Natural killer cell (primary cell): ENCODE results near the gene MAN1C1. TPM values are rescaled to one million over a fixed set of nuclear protein-coding genes. Genes with fewer than 3 reads are reported as not detected.

ENCODE experiments used
- ATAC-seq, 3 donors: fragments of 150-1000 bp in 2 of 3; fragments of 200-7000 bp in 1 of 3; cut with Tn5 transposase; 1 replicate in 1 of 3; 2 replicates in 2 of 3; pipeline ENCODE4 v1.10.0; 2021; ENCODE audit warnings: mild to moderate bottlenecking in 2 of 3, moderate library complexity in 2 of 3
- DNase-seq, 2 donors: peaks; one replicate each; pipeline versions ENCODE4 v3.0.0 to v3.0.0-alpha.2; 2013 to 2021; ENCODE audit warnings: mixed read lengths in 1 of 2
- H3K27ac ChIP-seq: one replicate; pipeline ENCODE4 v1.5.1; 2013; ENCODE audit warnings: mild to moderate bottlenecking, low read length
- H3K27me3 ChIP-seq: one replicate; pipeline ENCODE4 v1.6.1; 2013; ENCODE audit warnings: low read length; ENCODE audit not compliant: control insufficient read depth, insufficient read depth
- H3K36me3 ChIP-seq: one replicate; pipeline ENCODE4 v1.6.1; 2013; ENCODE audit warnings: low read length; ENCODE audit not compliant: control insufficient read depth, insufficient read depth
- H3K4me1 ChIP-seq: one replicate; pipeline ENCODE4 v1.6.1; 2013; ENCODE audit warnings: low read length; ENCODE audit not compliant: control insufficient read depth, insufficient read depth
- H3K4me3 ChIP-seq: one replicate; pipeline ENCODE4 v1.5.1; 2013; ENCODE audit warnings: low read length
- H3K9me3 ChIP-seq: one replicate; pipeline ENCODE4 v1.6.1; 2013; ENCODE audit warnings: low read length; ENCODE audit not compliant: control insufficient read depth, insufficient read depth
- H3K27ac Mint-ChIP-seq, 2 donors: one replicate each; pipeline ENCODE4 v1.8.0; 2022; ENCODE audit warnings: mild to moderate bottlenecking in 2 of 2, mixed read lengths in 2 of 2, moderate library complexity in 1 of 2
- H3K27me3 Mint-ChIP-seq, 2 donors: one replicate each; pipeline ENCODE4 v1.8.0; 2022; ENCODE audit warnings: low read depth in 2 of 2, mixed read lengths in 2 of 2
- H3K36me3 Mint-ChIP-seq: one replicate; pipeline ENCODE4 v1.8.0; 2022; ENCODE audit warnings: mixed read lengths
- H3K4me1 Mint-ChIP-seq, 2 donors: one replicate each; pipeline ENCODE4 v1.8.0; 2022; ENCODE audit warnings: mixed read lengths in 2 of 2
- H3K4me3 Mint-ChIP-seq: one replicate; pipeline ENCODE4 v1.8.0; 2022; ENCODE audit warnings: mild to moderate bottlenecking, moderate library complexity, mixed read lengths
- H3K9me3 Mint-ChIP-seq, 2 donors: one replicate each; pipeline ENCODE4 v1.8.0; 2022; ENCODE audit warnings: mixed read lengths in 2 of 2
- WGBS: methylation state at CpG from one replicate; pipeline ENCODE4 v1.1.7; 2013; ENCODE audit warnings: missing lambda C conversion rate; ENCODE audit not compliant: insufficient coverage; 5-methylcytosine and 5-hydroxymethylcytosine counted together
- intact Hi-C: fragments of 100-400 bp; cut with micrococcal nuclease; formaldehyde crosslinking; loops from one replicate; pipeline ENCODE4 v1.14.2; 2022
- total RNA-seq, 4 donors: library from RNA; stranded (reverse); fragments of 120-200 nt in 1 of 4; gene quantifications; one replicate each; pipeline versions ENCODE4 v1.2.3 to v1.2.4, GENCODE V29; 2013 to 2022
- TF ChIP-seq, protein P1 (sequence below): fragments of 200-600 bp; IDR thresholded peaks from one replicate; pipeline ENCODE4 v1.8.0; 2022; ENCODE audit warnings: antibody characterized with exemption

The MAN1C1 gene
- total RNA-seq, 3 donors from 2014 or later (not counting 1 experiment from before 2014, with no cell fraction given) = 3.6 to 7.5 (median 7.1) TPM

DNA sequence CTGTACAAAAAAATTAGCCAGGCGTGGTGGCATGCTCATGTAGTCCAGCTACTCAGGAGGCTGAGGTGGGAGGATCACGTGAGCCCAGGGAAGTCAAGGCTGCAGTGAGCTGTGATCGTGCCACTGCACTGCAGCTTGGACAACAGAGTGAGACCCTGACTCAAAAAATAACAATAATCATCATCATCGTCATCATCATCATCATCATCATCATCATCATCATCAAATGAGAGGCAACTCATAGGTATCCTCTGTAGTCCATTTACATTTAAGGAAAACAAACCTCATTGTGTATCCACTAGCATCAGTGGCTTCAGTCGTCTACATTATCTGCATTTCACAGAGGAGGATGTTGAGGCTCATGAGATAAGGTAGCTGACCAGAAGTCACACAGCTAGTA, 114.6 kb downstream of the MAN1C1 start:
- Mint-ChIP-seq H3K27me3 (peaks cover 49 to 64% of the 10 kb centered on the region in 2 donors), H3K4me1 (peaks cover 7 to 10% of the 10 kb centered on the region in 2 donors), H3K36me3 (no peaks in the 10 kb centered on the region), H3K27ac (peak overlapping the region; percentile 31 to 41), H3K4me3 (no peak overlapping the region), H3K9me3 (no peaks in the 10 kb centered on the region)
- peaks cover 40% of the 10 kb centered on the region for H3K27me3 ChIP-seq
- TF ChIP-seq, protein P1, sequence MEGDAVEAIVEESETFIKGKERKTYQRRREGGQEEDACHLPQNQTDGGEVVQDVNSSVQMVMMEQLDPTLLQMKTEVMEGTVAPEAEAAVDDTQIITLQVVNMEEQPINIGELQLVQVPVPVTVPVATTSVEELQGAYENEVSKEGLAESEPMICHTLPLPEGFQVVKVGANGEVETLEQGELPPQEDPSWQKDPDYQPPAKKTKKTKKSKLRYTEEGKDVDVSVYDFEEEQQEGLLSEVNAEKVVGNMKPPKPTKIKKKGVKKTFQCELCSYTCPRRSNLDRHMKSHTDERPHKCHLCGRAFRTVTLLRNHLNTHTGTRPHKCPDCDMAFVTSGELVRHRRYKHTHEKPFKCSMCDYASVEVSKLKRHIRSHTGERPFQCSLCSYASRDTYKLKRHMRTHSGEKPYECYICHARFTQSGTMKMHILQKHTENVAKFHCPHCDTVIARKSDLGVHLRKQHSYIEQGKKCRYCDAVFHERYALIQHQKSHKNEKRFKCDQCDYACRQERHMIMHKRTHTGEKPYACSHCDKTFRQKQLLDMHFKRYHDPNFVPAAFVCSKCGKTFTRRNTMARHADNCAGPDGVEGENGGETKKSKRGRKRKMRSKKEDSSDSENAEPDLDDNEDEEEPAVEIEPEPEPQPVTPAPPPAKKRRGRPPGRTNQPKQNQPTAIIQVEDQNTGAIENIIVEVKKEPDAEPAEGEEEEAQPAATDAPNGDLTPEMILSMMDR = no peak
- no peak overlapping the region for H3K4me3 ChIP-seq
- peaks cover 14% of the 10 kb centered on the region for H3K4me1 ChIP-seq
- no peaks in the 10 kb centered on the region for H3K36me3 ChIP-seq
- 90% methylated on average over 5 of the region's 5 CpGs for WGBS
- no peaks in the 10 kb centered on the region for H3K9me3 ChIP-seq
- intact Hi-C loops = no loop called here
- H3K27ac ChIP-seq = no peak overlapping the region
- ATAC-seq = no peak
- DNase-seq = no peak

DNA sequence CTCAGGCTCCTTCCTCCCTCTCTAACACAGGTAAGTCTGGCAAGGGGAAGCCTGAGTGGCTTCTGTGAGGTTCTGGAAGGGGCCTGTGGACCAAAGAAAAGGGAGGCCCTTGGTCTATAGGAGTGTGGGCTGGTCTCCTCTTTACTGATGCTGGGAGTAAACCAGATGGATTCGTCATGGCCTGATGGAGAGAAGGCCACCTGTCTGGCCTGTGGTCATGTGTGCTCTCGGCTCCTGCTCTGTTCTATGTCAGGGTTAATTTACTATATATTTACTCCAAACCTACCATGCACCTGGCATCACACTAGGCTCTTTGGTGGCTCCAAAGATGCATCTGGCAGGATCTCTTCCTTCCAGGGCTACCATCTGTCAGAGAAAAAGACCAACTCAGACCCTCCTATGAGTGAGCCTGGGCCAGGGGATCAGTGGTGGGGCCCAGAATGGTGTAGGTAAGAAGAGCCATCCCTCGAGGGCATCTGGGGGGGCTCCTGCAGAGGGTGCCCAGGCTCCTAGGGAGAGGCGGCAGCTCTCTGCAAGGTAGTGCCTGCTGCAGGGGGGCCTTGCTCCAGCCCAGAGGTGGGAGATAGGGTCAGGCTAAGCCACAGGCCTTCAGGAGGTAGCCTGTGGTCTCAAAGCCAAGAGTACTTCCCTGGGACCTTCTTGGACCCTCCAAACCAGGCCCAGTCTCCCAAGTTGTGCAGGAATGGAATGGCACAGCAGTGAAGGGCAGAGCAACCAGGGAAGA, 115.2 kb downstream of the MAN1C1 start:
- Mint-ChIP-seq H3K27me3 (peaks cover 48 to 62% of the 10 kb centered on the region in 2 donors), H3K4me1 (peaks cover 7 to 10% of the 10 kb centered on the region in 2 donors), H3K4me3 (no peak overlapping the region), H3K27ac (no peak overlapping the region), H3K36me3 (no peaks in the 10 kb centered on the region), H3K9me3 (no peaks in the 10 kb centered on the region)
- Histone ChIP-seq H3K4me1 (peaks cover 14% of the 10 kb centered on the region), H3K36me3 (no peaks in the 10 kb centered on the region), H3K27ac (no peak overlapping the region), H3K9me3 (no peaks in the 10 kb centered on the region), H3K27me3 (peaks cover 40% of the 10 kb centered on the region), H3K4me3 (no peak overlapping the region)
- ATAC-seq = no peak
- no peak for DNase-seq
- intact Hi-C loops = no loop called here
- 93% methylated on average over 4 of the region's 4 CpGs for WGBS
- TF ChIP-seq, protein P1 = no peak

DNA sequence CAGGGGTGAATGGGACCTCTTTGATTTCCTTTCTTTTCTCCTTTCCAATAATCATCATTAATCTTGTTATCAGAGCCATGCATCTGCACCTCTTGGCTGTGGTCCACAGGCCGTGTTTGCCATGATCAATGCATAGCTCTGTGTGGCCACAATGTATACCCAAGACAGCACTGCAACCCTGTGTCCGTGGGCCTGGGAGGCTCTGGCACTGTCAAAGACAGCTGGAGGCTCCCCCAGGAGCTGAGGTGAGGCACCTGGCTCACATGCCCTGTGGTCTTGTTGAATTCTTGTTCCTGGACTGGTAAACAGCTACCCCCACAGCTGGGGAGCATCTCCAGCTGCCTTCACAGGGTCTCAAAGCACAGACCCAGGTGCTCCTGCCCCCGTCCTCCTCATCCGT, 116.2 kb downstream of the MAN1C1 start:
- peaks cover 43 to 62% of the 10 kb centered on the region in 2 donors for H3K27me3 Mint-ChIP-seq

More for the DNA sequence above, 116.2 kb downstream of the MAN1C1 start:
- Mint-ChIP-seq H3K27ac (no peak overlapping the region), H3K36me3 (no peaks in the 10 kb centered on the region), H3K4me1 (peaks cover 7 to 10% of the 10 kb centered on the region in 2 donors), H3K4me3 (no peak overlapping the region), H3K9me3 (no peaks in the 10 kb centered on the region)
- intact Hi-C loops = no loop called here
- DNase-seq (no peak), ATAC-seq (no peak)
- H3K27ac ChIP-seq = no peak overlapping the region
- TF ChIP-seq, protein P1 = no peak
- H3K4me3 ChIP-seq = no peak overlapping the region
- 86% methylated on average over 4 of the region's 4 CpGs for WGBS
- H3K27me3 ChIP-seq = peaks cover 40% of the 10 kb centered on the region
- H3K36me3 ChIP-seq = no peaks in the 10 kb centered on the region
- H3K4me1 ChIP-seq = peaks cover 14% of the 10 kb centered on the region
- H3K9me3 ChIP-seq = no peaks in the 10 kb centered on the region
